ENCODE measurements around the gene SOX2.

The SOX2 gene

GRCh38 chr3:181695661-181696491, 15.8 kb upstream of the SOX2 start:
- H3K36me3 ChIP-seq (ENCODE audit: control insufficient read depth in 2 of 2, insufficient read depth in 2 of 2, low read length in 2 of 2): no peaks in the 10 kb centered on the region
- peaks cover 15% of the 10 kb centered on the region for H3K4me1 ChIP-seq (ENCODE audit: control insufficient read depth, insufficient read depth, low read length)
- peak overlapping the region; percentile 55 to 67 for H3K4me3 ChIP-seq (ENCODE audit: low read length in 2 of 2)
- peak overlapping the region in 1 of 2 donors; percentile 44 for H3K9ac ChIP-seq (ENCODE audit: low read length in 2 of 2)
- H3K27me3 ChIP-seq (ENCODE audit: control insufficient read depth in 1 of 2, insufficient read depth in 2 of 2, low read length in 2 of 2): peaks cover 49 to 62% of the 10 kb centered on the region in 2 donors
- H3K9me3 ChIP-seq (ENCODE audit: control insufficient read depth in 2 of 2, low read length in 2 of 2): no peaks in the 10 kb centered on the region
- no peak overlapping the region for H3K27ac ChIP-seq (ENCODE audit: low read length)

DNA sequence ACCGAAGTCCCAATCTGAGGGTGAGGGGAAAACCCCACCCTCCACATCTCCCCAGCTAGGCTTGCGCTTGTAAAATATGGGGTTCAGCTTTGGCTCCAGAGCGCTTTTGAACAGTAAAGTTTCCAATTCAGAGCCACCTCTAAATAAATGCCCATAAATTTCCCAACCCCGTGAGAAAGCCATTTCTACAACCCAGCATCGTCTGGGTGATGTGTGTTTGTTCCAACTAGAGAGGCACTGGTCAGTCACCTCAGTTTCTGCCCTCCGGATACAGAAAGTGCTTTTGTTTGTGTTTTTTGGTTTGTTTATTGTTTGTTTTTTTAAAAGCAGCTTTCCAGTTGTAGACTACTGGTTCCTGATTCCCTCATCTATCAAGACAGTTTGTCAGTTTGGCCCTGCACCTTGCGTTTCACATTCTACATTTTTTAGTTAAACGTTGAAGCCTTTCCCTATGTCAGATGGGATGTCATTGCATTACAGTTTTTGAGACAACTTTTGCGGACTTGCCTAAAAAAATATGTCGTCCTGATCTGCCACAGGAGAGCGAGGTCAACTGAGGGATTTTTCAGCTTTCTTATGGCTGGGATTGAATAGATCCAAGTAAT, 15.0 kb upstream of the SOX2 start:
- H3K27ac ChIP-seq (ENCODE audit: low read length): no peak overlapping the region
- H3K9me3 ChIP-seq (ENCODE audit: control insufficient read depth in 2 of 2, low read length in 2 of 2): no peaks in the 10 kb centered on the region
- peaks cover 15% of the 10 kb centered on the region for H3K4me1 ChIP-seq (ENCODE audit: control insufficient read depth, insufficient read depth, low read length)
- H3K9ac ChIP-seq (ENCODE audit: low read length in 2 of 2): no peak overlapping the region
- peak overlapping the region; percentile 55 to 67 for H3K4me3 ChIP-seq (ENCODE audit: low read length in 2 of 2)
- H3K27me3 ChIP-seq (ENCODE audit: control insufficient read depth in 1 of 2, insufficient read depth in 2 of 2, low read length in 2 of 2): peaks cover 52 to 68% of the 10 kb centered on the region in 2 donors
- no peaks in the 10 kb centered on the region for H3K36me3 ChIP-seq (ENCODE audit: control insufficient read depth in 2 of 2, insufficient read depth in 2 of 2, low read length in 2 of 2)

- Histone ChIP-seq H3K9ac (ENCODE audit: low read length in 2 of 2) (no peak overlapping the region), H3K36me3 (ENCODE audit: control insufficient read depth in 2 of 2, insufficient read depth in 2 of 2, low read length in 2 of 2) (no peaks in the 10 kb centered on the region), H3K9me3 (ENCODE audit: control insufficient read depth in 2 of 2, low read length in 2 of 2) (peaks cover 0 to 2% of the 10 kb centered on the region in 2 donors), H3K4me1 (ENCODE audit: control insufficient read depth, insufficient read depth, low read length) (peaks cover 15% of the 10 kb centered on the region), H3K27me3 (ENCODE audit: control insufficient read depth in 1 of 2, insufficient read depth in 2 of 2, low read length in 2 of 2) (peaks cover 63 to 84% of the 10 kb centered on the region in 2 donors), H3K27ac (ENCODE audit: low read length) (no peak overlapping the region), H3K4me3 (ENCODE audit: low read length in 2 of 2) (no peak overlapping the region)
Observed at GRCh38 chr3:181698263-181698954, 13.3 kb upstream of the SOX2 start.

DNA sequence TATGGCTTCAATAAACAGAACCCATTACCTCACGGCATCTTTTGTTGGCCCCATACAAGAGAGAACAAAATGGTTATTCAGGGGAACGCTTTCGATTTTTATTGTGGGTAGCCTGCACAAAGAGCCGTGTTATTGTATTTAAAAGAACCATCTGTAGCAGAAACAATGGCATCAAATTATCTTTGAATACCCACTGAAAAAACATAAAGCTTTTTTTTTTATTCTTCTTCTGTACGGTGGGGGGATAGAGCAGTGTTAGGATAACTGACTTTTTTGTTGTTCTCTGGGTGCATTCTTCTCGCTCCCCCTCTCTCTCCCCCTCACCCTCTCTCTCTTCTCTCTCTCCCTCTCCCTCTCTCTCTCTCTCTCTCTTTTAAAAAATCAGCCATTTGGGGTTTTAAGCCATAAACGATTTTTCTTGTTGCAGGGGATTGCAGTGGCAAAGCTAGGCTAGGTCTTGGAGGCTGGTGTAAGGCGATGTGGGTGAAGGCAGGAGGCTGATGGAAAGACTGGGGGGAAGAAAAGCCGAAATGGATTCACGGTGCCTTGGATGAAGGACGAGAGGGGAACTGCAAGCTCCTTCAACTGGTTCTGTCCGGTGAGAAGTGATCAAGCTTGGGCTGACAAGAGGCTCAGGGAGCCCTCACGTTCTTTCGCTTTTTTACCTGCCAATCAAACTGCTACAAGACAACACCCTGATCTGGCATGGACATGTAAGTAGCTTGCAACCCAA, 12.4 kb upstream of the SOX2 start:
- H3K9ac ChIP-seq (ENCODE audit: low read length in 2 of 2): no peak overlapping the region
- no peak overlapping the region for H3K4me3 ChIP-seq (ENCODE audit: low read length in 2 of 2)
- H3K27me3 ChIP-seq (ENCODE audit: control insufficient read depth in 1 of 2, insufficient read depth in 2 of 2, low read length in 2 of 2): peaks cover 72 to 94% of the 10 kb centered on the region in 2 donors
- no peaks in the 10 kb centered on the region for H3K36me3 ChIP-seq (ENCODE audit: control insufficient read depth in 2 of 2, insufficient read depth in 2 of 2, low read length in 2 of 2)
- peaks cover 0 to 2% of the 10 kb centered on the region in 2 donors for H3K9me3 ChIP-seq (ENCODE audit: control insufficient read depth in 2 of 2, low read length in 2 of 2)
- no peak overlapping the region for H3K27ac ChIP-seq (ENCODE audit: low read length)
- H3K4me1 ChIP-seq (ENCODE audit: control insufficient read depth, insufficient read depth, low read length): peaks cover 15% of the 10 kb centered on the region

- Histone ChIP-seq H3K27me3 (ENCODE audit: control insufficient read depth in 1 of 2, insufficient read depth in 2 of 2, low read length in 2 of 2) (peaks cover 80 to 97% of the 10 kb centered on the region in 2 donors), H3K9ac (ENCODE audit: low read length in 2 of 2) (no peak overlapping the region), H3K4me1 (ENCODE audit: control insufficient read depth, insufficient read depth, low read length) (peaks cover 12% of the 10 kb centered on the region), H3K27ac (ENCODE audit: low read length) (no peak overlapping the region), H3K9me3 (ENCODE audit: control insufficient read depth in 2 of 2, low read length in 2 of 2) (peaks cover 0 to 2% of the 10 kb centered on the region in 2 donors), H3K36me3 (ENCODE audit: control insufficient read depth in 2 of 2, insufficient read depth in 2 of 2, low read length in 2 of 2) (no peaks in the 10 kb centered on the region), H3K4me3 (ENCODE audit: low read length in 2 of 2) (peak overlapping the region; percentile 29 to 31)
Observed at GRCh38 chr3:181700168-181701087, 11.3 kb upstream of the SOX2 start.

DNA sequence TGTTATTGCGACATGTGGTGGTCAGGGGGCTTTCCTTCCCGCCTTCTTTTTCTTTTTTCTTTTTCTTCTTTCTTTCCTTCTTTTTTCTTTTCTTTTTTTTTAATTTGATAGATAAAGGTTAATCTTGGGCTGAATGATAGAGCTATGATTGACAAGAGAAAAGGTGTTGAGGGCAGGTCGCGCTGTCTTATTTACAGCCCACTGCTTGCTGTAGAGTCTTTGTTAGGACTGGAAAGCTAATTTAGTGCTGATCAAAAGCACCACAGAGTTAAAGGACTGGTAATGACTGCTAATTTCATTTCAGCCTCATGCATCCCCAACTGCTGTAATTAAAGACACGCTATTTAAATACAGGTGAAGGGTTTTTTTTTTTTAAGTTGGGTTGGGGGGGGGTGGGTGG, 10.6 kb upstream of the SOX2 start:
- H3K27me3 ChIP-seq (ENCODE audit: control insufficient read depth in 1 of 2, insufficient read depth in 2 of 2, low read length in 2 of 2): peaks cover 81 to 95% of the 10 kb centered on the region in 2 donors
- H3K4me3 ChIP-seq (ENCODE audit: low read length in 2 of 2): no peak overlapping the region
- H3K27ac ChIP-seq (ENCODE audit: low read length): no peak overlapping the region
- peaks cover 0 to 2% of the 10 kb centered on the region in 2 donors for H3K9me3 ChIP-seq (ENCODE audit: control insufficient read depth in 2 of 2, low read length in 2 of 2)
- H3K36me3 ChIP-seq (ENCODE audit: control insufficient read depth in 2 of 2, insufficient read depth in 2 of 2, low read length in 2 of 2): no peaks in the 10 kb centered on the region
- no peak overlapping the region for H3K9ac ChIP-seq (ENCODE audit: low read length in 2 of 2)
- H3K4me1 ChIP-seq (ENCODE audit: control insufficient read depth, insufficient read depth, low read length): peaks cover 5% of the 10 kb centered on the region

DNA sequence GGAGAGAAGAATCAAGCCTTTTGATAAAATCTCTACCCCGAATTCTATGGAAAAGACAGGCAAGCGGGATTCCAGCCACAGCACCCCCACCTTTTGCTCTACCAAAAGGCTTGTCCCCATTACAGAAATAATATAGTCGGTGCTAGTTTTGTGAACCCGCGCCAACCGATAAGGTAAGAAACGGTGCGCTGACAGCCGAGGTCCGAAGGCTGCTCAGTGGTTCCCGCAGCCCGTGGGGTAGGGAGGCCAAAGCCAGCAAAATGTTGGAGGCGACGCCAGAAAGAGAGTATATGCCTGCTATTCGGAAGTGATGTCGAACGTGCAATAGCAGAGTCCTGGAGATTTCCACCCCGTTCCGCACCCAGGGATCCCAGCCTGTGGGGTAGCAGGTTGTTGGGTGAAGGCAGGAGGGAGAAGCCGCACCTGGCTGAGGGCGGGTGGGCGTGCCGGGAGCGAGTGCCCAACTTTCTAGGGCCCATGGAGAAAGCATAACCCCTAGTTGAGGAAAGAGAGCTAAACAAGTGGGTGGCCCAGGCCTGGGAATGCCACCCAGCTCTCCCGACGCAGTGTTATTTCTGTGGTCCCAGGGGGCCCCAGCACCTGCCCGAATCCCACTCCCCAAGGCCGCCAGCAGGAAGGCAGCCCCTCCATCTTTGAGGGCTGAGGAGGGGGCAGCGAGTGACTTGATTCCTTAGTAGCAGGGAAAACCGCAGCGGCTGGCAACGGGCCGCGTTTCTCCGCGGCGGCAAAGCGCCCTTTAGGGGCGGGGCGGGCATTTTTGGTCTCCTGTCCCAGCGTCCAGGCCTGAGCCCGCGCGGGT, 7.9 kb upstream of the SOX2 start:
- Histone ChIP-seq H3K9ac (ENCODE audit: low read length in 2 of 2) (no peak overlapping the region), H3K4me3 (ENCODE audit: low read length in 2 of 2) (no peak overlapping the region)

DNA sequence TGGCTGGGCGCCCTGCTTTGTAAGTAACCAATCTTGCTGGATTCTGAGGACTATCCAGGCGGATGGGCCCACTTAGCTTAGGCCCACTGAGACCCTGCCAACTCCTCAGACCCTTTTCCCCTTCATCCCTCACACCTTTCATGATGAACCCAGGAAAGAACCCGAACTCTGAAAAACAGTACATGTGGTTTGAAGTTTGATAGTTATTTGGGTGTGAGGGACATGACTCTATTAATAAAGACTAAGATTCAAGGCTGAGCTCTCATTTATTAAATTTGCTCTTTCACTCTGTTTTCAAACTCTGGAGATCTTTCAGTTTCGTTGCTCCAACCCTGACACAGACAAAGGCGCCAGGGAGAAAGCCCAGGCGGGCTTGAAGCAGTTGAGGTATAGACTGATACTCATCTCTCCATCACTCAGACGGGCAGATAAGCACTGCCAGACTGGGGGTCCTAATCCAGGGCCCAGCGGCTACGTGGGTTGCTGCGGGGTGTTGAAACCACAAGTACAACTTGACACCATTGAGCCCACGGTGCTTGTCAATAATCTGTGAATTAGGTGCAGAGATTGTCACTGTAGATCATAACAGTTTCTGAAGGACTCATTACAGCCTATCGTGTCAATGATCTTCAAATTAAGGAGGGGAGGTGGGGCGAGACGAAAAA, 7.2 kb upstream of the SOX2 start:
- H3K27ac ChIP-seq (ENCODE audit: low read length): no peak overlapping the region
- H3K4me3 ChIP-seq (ENCODE audit: low read length in 2 of 2): no peak overlapping the region
- no peaks in the 10 kb centered on the region for H3K36me3 ChIP-seq (ENCODE audit: control insufficient read depth in 2 of 2, insufficient read depth in 2 of 2, low read length in 2 of 2)
- peaks cover 65 to 89% of the 10 kb centered on the region in 2 donors for H3K27me3 ChIP-seq (ENCODE audit: control insufficient read depth in 1 of 2, insufficient read depth in 2 of 2, low read length in 2 of 2)
- no peak overlapping the region for H3K9ac ChIP-seq (ENCODE audit: low read length in 2 of 2)
- H3K9me3 ChIP-seq (ENCODE audit: control insufficient read depth in 2 of 2, low read length in 2 of 2): peaks cover 0 to 2% of the 10 kb centered on the region in 2 donors
- peaks cover under 1% of the 10 kb centered on the region for H3K4me1 ChIP-seq (ENCODE audit: control insufficient read depth, insufficient read depth, low read length)

More for the DNA sequence above, 7.9 kb upstream of the SOX2 start:
- H3K36me3 ChIP-seq (ENCODE audit: control insufficient read depth in 2 of 2, insufficient read depth in 2 of 2, low read length in 2 of 2): no peaks in the 10 kb centered on the region
- H3K27ac ChIP-seq (ENCODE audit: low read length): no peak overlapping the region
- H3K27me3 ChIP-seq (ENCODE audit: control insufficient read depth in 1 of 2, insufficient read depth in 2 of 2, low read length in 2 of 2): peaks cover 65 to 89% of the 10 kb centered on the region in 2 donors
- no peaks in the 10 kb centered on the region for H3K4me1 ChIP-seq (ENCODE audit: control insufficient read depth, insufficient read depth, low read length)
- peaks cover 0 to 2% of the 10 kb centered on the region in 2 donors for H3K9me3 ChIP-seq (ENCODE audit: control insufficient read depth in 2 of 2, low read length in 2 of 2)

GRCh38 chr3:181705086-181705480, 6.6 kb upstream of the SOX2 start:
- Histone ChIP-seq H3K4me3 (ENCODE audit: low read length in 2 of 2) (no peak overlapping the region), H3K9ac (ENCODE audit: low read length in 2 of 2) (no peak overlapping the region), H3K9me3 (ENCODE audit: control insufficient read depth in 2 of 2, low read length in 2 of 2) (peaks cover 0 to 2% of the 10 kb centered on the region in 2 donors), H3K27ac (ENCODE audit: low read length) (no peak overlapping the region), H3K36me3 (ENCODE audit: control insufficient read depth in 2 of 2, insufficient read depth in 2 of 2, low read length in 2 of 2) (no peaks in the 10 kb centered on the region), H3K4me1 (ENCODE audit: control insufficient read depth, insufficient read depth, low read length) (peaks cover 3% of the 10 kb centered on the region), H3K27me3 (ENCODE audit: control insufficient read depth in 1 of 2, insufficient read depth in 2 of 2, low read length in 2 of 2) (peaks cover 69 to 89% of the 10 kb centered on the region in 2 donors)

Measured in stomach smooth muscle (tissue), 2 donors.